Activated B cell treated with CpG ODN at 0.5 μM for 24 hours (primary cell): Measurements from ENCODE around the gene SRSF7. TPM values are rescaled to one million over a fixed set of nuclear protein-coding genes. Genes with fewer than 3 reads are reported as not detected.

Source experiments
- ATAC-seq: fragments of 200-7000 bp; cut with Tn5 transposase; one replicate; pipeline ENCODE4 v1.10.0; 2021; ENCODE audit warnings: low read depth, mild to moderate bottlenecking, moderate library complexity
- CTCF ChIA-PET: fragments of 350-600 bp; sonication (Branson Sonifier 250); formaldehyde crosslinking; loops from one replicate; lab custom pipeline; 2021; ENCODE audit warnings: antibody characterized with exemption; lab: Charles Lee
- POLR2A ChIA-PET: fragments of 350-600 bp; sonication (Branson Sonifier 250); formaldehyde crosslinking; loops from one replicate; lab custom pipeline; 2021; ENCODE audit warnings: antibody characterized with exemption; lab: Charles Lee
- DNase-seq: peaks from one replicate; pipeline ENCODE4 v3.0.0; 2022
- H3K27ac Mint-ChIP-seq: one replicate; pipeline ENCODE4 v1.8.0; 2020; ENCODE audit warnings: mixed read lengths
- H3K27me3 Mint-ChIP-seq: one replicate; pipeline ENCODE4 v1.8.0; 2021; ENCODE audit warnings: mixed read lengths
- H3K36me3 Mint-ChIP-seq: one replicate; pipeline ENCODE4 v1.8.0; 2021; ENCODE audit warnings: low read depth, mixed read lengths
- H3K4me1 Mint-ChIP-seq: one replicate; pipeline ENCODE4 v1.8.0; 2021; ENCODE audit warnings: mixed read lengths
- H3K4me3 Mint-ChIP-seq: one replicate; pipeline ENCODE4 v1.8.0; 2020; ENCODE audit warnings: mild to moderate bottlenecking, mixed read lengths
- H3K9me3 Mint-ChIP-seq: one replicate; pipeline ENCODE4 v1.8.0; 2020; ENCODE audit warnings: mixed read lengths
- intact Hi-C: fragments of 100-400 bp; cut with micrococcal nuclease; formaldehyde crosslinking; loops from one replicate; pipeline ENCODE4 v1.15.1; 2024
- total RNA-seq: library from RNA; stranded (reverse); gene quantifications from 2 replicates; pipeline ENCODE4 v1.2.3, GENCODE V29; 2022
- TF ChIP-seq, protein P1 (sequence below): fragments of 200-600 bp; IDR thresholded peaks from one replicate; pipeline ENCODE4 v1.8.0; 2022; ENCODE audit warnings: antibody characterized with exemption, mild to moderate bottlenecking

SRSF7 gene
- total RNA-seq, 1 donor from 2014 or later: 247 TPM

DNA sequence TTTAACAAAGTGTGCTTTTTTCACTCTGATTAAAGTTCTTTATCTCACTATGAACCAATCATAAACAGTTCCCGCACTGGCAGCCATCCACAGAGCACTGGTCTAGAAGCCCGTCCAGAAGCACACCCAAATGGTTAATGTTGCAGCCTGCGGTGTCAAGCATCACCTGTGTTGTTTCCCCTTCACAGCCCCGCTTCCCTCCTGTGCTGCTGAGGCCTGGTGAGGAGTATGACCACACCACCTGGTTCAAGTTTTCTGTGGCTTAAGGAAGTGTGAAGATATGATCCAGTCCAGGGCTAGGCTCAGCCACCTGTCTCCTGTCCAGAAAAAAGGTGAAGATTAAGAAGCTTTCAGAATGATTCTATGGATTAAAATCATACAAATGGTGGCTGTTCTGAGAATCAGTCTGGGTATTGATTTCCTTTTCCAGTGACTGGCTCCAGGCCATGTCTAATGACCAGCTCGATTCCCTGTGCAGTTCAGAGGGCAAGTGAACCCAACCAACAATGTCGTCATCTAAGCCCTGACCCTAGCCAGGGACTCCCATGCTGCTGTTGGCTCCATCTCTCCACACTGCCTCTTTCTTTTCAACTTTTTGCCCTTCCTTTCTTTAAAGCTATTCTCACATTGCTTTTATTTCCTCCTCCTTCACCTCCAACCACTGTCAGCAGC is 17.7 kb downstream of the SRSF7 start:
- peaks cover 3% of the 10 kb centered on the region for H3K4me1 Mint-ChIP-seq
- ChIA-PET CTCF (interaction anchor here (2.1 kb wide), 1 partner anchor 152 kb away, joined by 9 read pairs; no protein-coding TSS in a partner anchor), POLR2A (interaction anchor here (3.0 kb wide), 1 partner anchor 18 kb away, joined by 14 read pairs; the partner anchor contains the start of gene SRSF7)
- peaks cover 64% of the 10 kb centered on the region for H3K36me3 Mint-ChIP-seq
- DNase-seq (no peak), ATAC-seq (no peak)
- no peaks in the 10 kb centered on the region for H3K27me3 Mint-ChIP-seq
- H3K9me3 Mint-ChIP-seq: no peaks in the 10 kb centered on the region
- H3K4me3 Mint-ChIP-seq: no peak overlapping the region
- TF ChIP-seq, protein P1, sequence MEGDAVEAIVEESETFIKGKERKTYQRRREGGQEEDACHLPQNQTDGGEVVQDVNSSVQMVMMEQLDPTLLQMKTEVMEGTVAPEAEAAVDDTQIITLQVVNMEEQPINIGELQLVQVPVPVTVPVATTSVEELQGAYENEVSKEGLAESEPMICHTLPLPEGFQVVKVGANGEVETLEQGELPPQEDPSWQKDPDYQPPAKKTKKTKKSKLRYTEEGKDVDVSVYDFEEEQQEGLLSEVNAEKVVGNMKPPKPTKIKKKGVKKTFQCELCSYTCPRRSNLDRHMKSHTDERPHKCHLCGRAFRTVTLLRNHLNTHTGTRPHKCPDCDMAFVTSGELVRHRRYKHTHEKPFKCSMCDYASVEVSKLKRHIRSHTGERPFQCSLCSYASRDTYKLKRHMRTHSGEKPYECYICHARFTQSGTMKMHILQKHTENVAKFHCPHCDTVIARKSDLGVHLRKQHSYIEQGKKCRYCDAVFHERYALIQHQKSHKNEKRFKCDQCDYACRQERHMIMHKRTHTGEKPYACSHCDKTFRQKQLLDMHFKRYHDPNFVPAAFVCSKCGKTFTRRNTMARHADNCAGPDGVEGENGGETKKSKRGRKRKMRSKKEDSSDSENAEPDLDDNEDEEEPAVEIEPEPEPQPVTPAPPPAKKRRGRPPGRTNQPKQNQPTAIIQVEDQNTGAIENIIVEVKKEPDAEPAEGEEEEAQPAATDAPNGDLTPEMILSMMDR: no peak
- H3K27ac Mint-ChIP-seq: no peak overlapping the region
- intact Hi-C loops: no loop called here

DNA sequence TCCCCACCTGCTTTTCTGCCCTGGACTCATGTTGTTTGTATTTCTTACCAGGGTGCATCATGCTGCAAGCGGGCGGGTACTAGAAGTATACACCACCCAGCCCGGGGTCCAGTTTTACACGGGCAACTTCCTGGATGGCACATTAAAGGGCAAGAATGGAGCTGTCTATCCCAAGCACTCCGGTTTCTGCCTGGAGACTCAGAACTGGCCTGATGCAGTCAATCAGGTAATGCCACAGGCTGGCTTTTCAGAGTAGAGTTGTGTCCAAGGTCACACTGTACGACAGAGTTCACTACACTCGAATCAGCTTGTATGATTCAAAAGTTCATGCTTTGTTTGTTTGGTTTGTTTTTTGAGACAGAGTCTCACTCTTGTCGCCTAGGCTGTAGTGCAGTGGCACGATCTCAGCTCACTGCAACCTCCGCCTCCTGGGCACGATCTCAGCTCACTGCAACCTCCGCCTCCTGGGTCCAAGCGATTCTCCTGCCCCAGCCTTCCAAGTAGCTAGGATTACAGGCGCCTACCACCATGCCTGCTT is 19.4 kb downstream of the SRSF7 start:
- no peak overlapping the region for H3K27ac Mint-ChIP-seq
- TF ChIP-seq, protein P1: no peak
- POLR2A ChIA-PET: interaction anchor here (2.3 kb wide), 1 partner anchor 19 kb away, joined by 9 read pairs; the partner anchor contains the start of gene SRSF7
- H3K9me3 Mint-ChIP-seq: no peaks in the 10 kb centered on the region
- CTCF ChIA-PET: interaction anchor here (0.6 to 3.0 kb wide), 4 partner anchors 10 to 150 kb away, joined by 3 to 9 read pairs (median 6); partner anchors contain the start of gene HNRNPLL
- DNase-seq (no peak), ATAC-seq (no peak)
- peaks cover 48% of the 10 kb centered on the region for H3K36me3 Mint-ChIP-seq
- H3K27me3 Mint-ChIP-seq: no peaks in the 10 kb centered on the region
- no peak overlapping the region for H3K4me3 Mint-ChIP-seq
- intact Hi-C loops: no loop called here
- H3K4me1 Mint-ChIP-seq: peaks cover 3% of the 10 kb centered on the region

DNA sequence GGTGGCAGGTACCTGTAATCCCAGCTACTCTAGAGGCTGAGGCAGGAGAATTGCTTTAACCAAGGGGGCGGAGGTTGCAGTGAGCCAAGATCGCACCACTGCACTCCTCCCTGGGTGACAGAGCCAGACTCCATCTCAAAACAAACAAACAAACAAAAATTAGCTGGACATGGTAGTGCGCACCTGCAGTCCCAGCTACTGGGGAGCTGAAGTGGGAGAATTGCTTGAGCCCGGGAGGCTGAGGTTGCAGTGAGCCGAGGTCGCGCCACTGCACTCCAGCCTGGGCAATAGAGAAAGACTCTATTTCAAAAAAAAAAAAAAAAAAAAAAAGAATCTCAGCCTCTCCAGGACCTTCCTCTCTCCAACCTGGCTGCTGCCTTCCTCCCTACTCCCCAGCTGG is 20.1 kb downstream of the SRSF7 start:
- H3K27ac Mint-ChIP-seq: no peak overlapping the region
- CTCF ChIA-PET: interaction anchor here (0.6 to 3.0 kb wide), 4 partner anchors 10 to 149 kb away, joined by 3 to 8 read pairs (median 4); partner anchors contain the start of gene HNRNPLL
- no peaks in the 10 kb centered on the region for H3K9me3 Mint-ChIP-seq
- no peaks in the 10 kb centered on the region for H3K27me3 Mint-ChIP-seq
- H3K4me1 Mint-ChIP-seq: peaks cover 3% of the 10 kb centered on the region
- peaks cover 42% of the 10 kb centered on the region for H3K36me3 Mint-ChIP-seq
- ATAC-seq: no peak
- H3K4me3 Mint-ChIP-seq: no peak overlapping the region
- no peak for DNase-seq
- TF ChIP-seq, protein P1: no peak
- intact Hi-C loops: no loop called here
- POLR2A ChIA-PET: interaction anchor here (2.3 kb wide), 1 partner anchor 20 kb away, joined by 9 read pairs; the partner anchor contains the start of gene SRSF7

DNA sequence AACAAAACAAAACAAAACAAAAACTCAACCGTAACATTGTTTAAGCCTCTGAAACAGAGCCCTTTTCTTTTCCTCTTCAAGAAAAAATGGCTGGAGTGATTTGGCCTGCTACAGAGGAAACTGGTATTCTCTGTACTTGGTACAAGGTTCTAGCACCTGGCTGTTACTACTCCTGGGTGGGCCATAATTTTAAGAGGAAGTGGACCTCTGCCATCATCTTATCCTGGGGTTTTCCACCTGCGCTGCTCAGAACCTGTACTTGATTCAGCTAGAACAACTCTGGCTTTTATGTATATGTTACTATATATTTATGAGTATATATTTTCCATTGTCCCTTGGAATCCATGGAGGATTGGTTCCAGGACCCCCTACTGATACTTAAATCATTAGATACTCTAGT is 22.5 kb downstream of the SRSF7 start:
- POLR2A ChIA-PET: interaction anchor here (1.4 kb wide), 1 partner anchor 23 kb away, joined by 4 read pairs; the partner anchor contains the start of gene SRSF7
- ATAC-seq (no peak), DNase-seq (no peak)
- CTCF ChIA-PET: interaction anchor here (1.5 kb wide), 2 partner anchors 147 to 152 kb away, joined by 3 to 5 read pairs; no protein-coding TSS in a partner anchor
- Mint-ChIP-seq H3K27ac (no peak overlapping the region), H3K27me3 (no peaks in the 10 kb centered on the region), H3K9me3 (no peaks in the 10 kb centered on the region), H3K4me1 (peaks cover 7% of the 10 kb centered on the region), H3K4me3 (no peak overlapping the region), H3K36me3 (peaks cover 32% of the 10 kb centered on the region)
- intact Hi-C loops: no loop called here
- TF ChIP-seq, protein P1: no peak

DNA sequence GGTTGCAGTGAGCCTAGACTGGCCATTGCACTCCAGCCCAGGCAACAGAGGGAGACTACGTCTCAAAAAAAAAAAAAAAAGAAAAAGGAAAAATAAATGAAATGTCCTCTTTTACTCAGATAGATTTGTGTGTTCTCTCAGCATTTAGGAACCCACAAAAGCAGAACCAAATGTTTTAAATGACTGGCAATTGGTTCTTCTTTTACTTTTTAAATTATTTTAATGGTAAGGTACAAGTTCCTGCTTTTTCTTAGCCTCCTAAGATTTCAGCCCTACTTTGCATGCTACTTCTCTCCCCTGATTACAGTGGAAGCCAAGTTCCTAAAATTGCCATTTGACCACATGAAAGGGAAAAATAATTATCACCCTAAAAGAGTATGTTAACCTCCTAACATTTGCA is 23.5 kb downstream of the SRSF7 start:
- H3K9me3 Mint-ChIP-seq: no peaks in the 10 kb centered on the region
- DNase-seq: no peak
- TF ChIP-seq, protein P1: no peak
- H3K27ac Mint-ChIP-seq: no peak overlapping the region
- peaks cover 24% of the 10 kb centered on the region for H3K36me3 Mint-ChIP-seq
- H3K4me3 Mint-ChIP-seq: no peak overlapping the region
- intact Hi-C loops: no loop called here
- ChIA-PET POLR2A (no interaction called here), CTCF (interaction anchor here (1.1 to 1.5 kb wide), 2 partner anchors 19 to 146 kb away, joined by 3 to 6 read pairs; no protein-coding TSS in a partner anchor)
- peaks cover 14% of the 10 kb centered on the region for H3K4me1 Mint-ChIP-seq
- ATAC-seq: no peak
- H3K27me3 Mint-ChIP-seq: no peaks in the 10 kb centered on the region
